Measurements from ENCODE around the gene NAA16. TPM values are rescaled to one million over a fixed set of nuclear protein-coding genes. Genes with fewer than 3 reads are reported as not detected.
"Not testable (repeated sequence)": the region's sequence is repeated elsewhere in the genome, so short reads cannot be mapped to it uniquely, and the experiment has no call there.

The NAA16 gene
- total RNA-seq, 2 donors from 2014 or later = 47.8 to 50.6 TPM

- Histone ChIP-seq H3K4me3 (no peak overlapping the region), H3K4me1 (peaks cover 17% of the 10 kb centered on the region), H3K9me3 (peaks cover 0 to 4% (median 0%) of the 10 kb centered on the region in 3 donors), H3K27me3 (no peaks in the 10 kb centered on the region), H3K27ac (peak overlapping the region in 1 of 4 donors; percentile 16), H3K36me3 (replicated peaks in 1 of 2; ENCODE audit: insufficient read depth in 1 of 2, low read depth in 2 of 2) (peaks cover 6 to 8% of the 10 kb centered on the region in 2 donors)
- WGBS, 2 donors = 79% methylated on average over 9 of the region's 9 CpGs
- intact Hi-C loops (cut with DNase I) = no loop called here
- ATAC-seq = no peak
- TF ChIP-seq CTCF (IDR thresholded peaks at IDR 0.05) (no peak), POLR2A (IDR thresholded peaks at IDR 0.05) (no peak)
- DNase-seq = no peak
Observed at GRCh38 chr13:41345165-41345913, 34.3 kb downstream of the NAA16 start.

DNA sequence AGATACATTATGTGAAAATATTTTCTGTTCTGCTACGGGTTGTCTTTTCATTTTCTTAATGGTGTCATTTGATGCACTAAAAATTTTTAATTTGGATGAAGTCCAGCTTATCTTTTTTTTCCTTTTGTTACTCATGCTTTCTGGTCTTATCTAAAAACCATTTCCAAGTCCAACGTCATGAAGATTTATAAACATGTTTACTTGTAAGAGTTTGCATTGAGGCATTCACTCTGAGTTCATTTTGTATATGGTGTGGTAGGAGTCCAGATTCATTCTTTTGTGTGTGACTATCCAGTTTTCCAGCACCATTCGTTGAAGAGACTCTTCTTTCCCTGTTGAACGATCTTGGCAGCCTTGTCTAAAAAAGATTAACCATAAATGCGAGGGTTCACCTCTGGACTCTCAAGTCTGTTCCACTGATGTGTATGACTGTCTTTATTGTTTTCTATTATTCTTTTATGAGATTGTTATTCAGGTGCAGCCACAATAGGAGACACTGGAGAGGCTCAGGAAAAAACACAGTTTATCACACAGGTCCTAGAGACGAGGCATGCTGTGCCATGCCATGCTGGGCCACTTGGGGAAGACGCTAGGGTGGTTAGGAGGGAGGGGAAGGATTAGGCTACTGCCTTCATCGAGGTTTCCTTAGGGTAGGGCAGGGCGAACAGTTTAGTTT, 35.0 kb downstream of the NAA16 start:
- H3K9me3 ChIP-seq = peaks cover 0 to 4% (median 0%) of the 10 kb centered on the region in 3 donors
- peak overlapping the region in 2 of 4 donors; percentile 9 to 16 for H3K27ac ChIP-seq
- H3K4me1 ChIP-seq = peaks cover 17% of the 10 kb centered on the region
- ATAC-seq (peak; percentile 15), DNase-seq (no peak)
- 62 to 63% methylated on average over 9 of the region's 9 CpGs for WGBS, 2 donors
- no peak overlapping the region for H3K4me3 ChIP-seq
- intact Hi-C loops (cut with DNase I) = no loop called here
- H3K36me3 ChIP-seq (replicated peaks in 1 of 2; ENCODE audit: insufficient read depth in 1 of 2, low read depth in 2 of 2) = peaks cover 6 to 8% of the 10 kb centered on the region in 2 donors
- no peaks in the 10 kb centered on the region for H3K27me3 ChIP-seq
- TF ChIP-seq CTCF (IDR thresholded peaks at IDR 0.05) (no peak), POLR2A (IDR thresholded peaks at IDR 0.05) (no peak)

DNA sequence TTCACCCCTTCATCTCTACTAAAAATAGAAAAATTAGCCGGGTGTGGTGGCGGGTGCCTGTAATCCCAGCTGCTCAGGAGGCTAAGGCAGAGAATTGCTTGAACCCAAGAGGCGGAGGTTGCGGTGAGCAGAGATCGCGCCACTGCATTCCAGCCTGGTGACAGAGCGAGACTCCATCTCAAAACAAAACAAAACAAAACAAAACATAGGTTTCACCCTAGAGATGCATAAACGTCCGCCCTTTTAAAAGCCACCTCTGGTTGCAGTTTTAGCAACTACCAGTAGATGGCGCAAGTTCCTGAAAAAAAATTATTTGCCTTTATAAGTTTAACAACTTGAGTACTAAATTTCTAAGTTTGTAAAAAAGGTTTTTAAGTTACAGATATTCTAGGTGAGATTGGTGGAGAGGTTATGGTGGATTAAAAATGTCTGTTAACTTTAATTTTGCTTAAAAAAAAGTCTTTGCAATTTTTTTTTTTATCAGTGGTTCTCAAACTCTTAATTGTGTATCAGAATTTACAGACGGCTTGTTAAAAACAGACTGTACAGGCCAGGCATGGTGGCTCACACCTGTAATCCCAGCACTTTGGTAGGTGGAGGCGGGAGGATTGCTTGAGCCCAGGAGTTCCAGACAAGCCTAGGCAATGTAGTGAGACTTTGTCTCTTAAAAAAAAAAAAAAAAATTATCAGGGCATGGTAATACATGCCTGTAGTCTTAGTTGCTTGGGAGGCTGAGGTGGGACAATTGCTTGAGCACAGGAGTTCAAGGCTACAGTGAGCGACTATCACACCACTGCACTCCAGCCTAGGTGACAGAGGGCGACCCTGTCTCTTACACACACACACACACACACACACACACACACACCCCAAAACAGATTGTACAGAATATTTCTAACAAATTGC, 42.1 kb downstream of the NAA16 start:
- DNase-seq = peak in 2 of 4 donors; percentile 22 to 24
- Histone ChIP-seq H3K4me3 (no peak overlapping the region), H3K27ac (peak overlapping the region in 1 of 4 donors; percentile 28), H3K9me3 (no peaks in the 10 kb centered on the region), H3K27me3 (no peaks in the 10 kb centered on the region), H3K36me3 (replicated peaks in 1 of 2; ENCODE audit: insufficient read depth in 1 of 2, low read depth in 2 of 2) (peaks cover 0 to 6% of the 10 kb centered on the region in 2 donors), H3K4me1 (peaks cover 8% of the 10 kb centered on the region)
- intact Hi-C loops (cut with DNase I) = no loop called here
- WGBS, 2 donors = 47 to 54% methylated on average over 14 of the region's 14 CpGs
- TF ChIP-seq POLR2A (IDR thresholded peaks at IDR 0.05) (peak in 1 of 3 donors; percentile 3), CTCF (IDR thresholded peaks at IDR 0.05) (peak; percentile 61 to 91 (median 67))
- no peak for ATAC-seq

- Histone ChIP-seq H3K9me3 (no peaks in the 10 kb centered on the region), H3K4me3 (no peak overlapping the region), H3K27ac (no peak overlapping the region), H3K27me3 (no peaks in the 10 kb centered on the region), H3K4me1 (peaks cover 8% of the 10 kb centered on the region), H3K36me3 (replicated peaks in 1 of 2; ENCODE audit: insufficient read depth in 1 of 2, low read depth in 2 of 2) (peaks cover 0 to 12% of the 10 kb centered on the region in 2 donors)
- intact Hi-C loops (cut with DNase I) = no loop called here
- no peak for DNase-seq
- 65 to 73% methylated on average over 5 of the region's 5 CpGs for WGBS, 2 donors
- ATAC-seq = no peak
- TF ChIP-seq CTCF (IDR thresholded peaks at IDR 0.05) (no peak), POLR2A (IDR thresholded peaks at IDR 0.05) (no peak)
Observed at GRCh38 chr13:41354416-41354815, 43.3 kb downstream of the NAA16 start.

DNA sequence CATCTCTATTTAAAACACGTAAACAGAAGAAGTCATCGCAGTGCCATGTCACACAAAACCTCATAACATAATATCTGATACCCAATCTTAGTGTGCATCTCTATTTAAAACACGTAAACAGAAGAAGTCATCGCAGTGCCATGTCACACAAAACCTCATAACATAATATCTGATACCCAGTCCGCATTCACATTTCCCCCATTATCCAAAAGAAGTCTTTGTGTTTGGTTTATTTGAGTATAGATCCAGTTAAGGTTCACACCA, 45.2 kb downstream of the NAA16 start:
- H3K27ac ChIP-seq; DNase-seq; intact Hi-C loops (cut with DNase I); H3K27me3 ChIP-seq; H3K4me1 ChIP-seq; H3K4me3 ChIP-seq; H3K9me3 ChIP-seq; ATAC-seq: not testable (repeated sequence)
- H3K36me3 ChIP-seq (replicated peaks in 1 of 2; ENCODE audit: insufficient read depth in 1 of 2, low read depth in 2 of 2) = peaks cover 0 to 15% of the 10 kb centered on the region in 2 donors
- WGBS, 2 donors = 84 to 93% methylated on average over 5 of the region's 5 CpGs

Data from body of pancreas (tissue), 4 donors.